Dendritic cell treated with granulocyte-macrophage colony-stimulating factor and Interleukin-4, amounts not matched to agents 40 ng/mL and 50 ng/mL, for 4 days (primary cell): ENCODE data around the gene DNAAF2.
"Not testable (repeated sequence)": the region's sequence is repeated elsewhere in the genome, so short reads cannot be mapped to it uniquely, and the experiment has no call there.

ENCODE experiments used
- H3K27ac Mint-ChIP-seq: one replicate; pipeline ENCODE4 v1.8.0; 2022; ENCODE audit warnings: mild to moderate bottlenecking, mixed read lengths
- H3K27me3 Mint-ChIP-seq: one replicate; pipeline ENCODE4 v1.8.0; 2022; ENCODE audit warnings: mild to moderate bottlenecking, mixed read lengths
- H3K36me3 Mint-ChIP-seq: one replicate; pipeline ENCODE4 v1.8.0; 2022; ENCODE audit warnings: low read depth, mixed read lengths
- H3K4me1 Mint-ChIP-seq: one replicate; pipeline ENCODE4 v1.8.0; 2022; ENCODE audit warnings: low read depth, mixed read lengths
- H3K4me3 Mint-ChIP-seq: one replicate; pipeline ENCODE4 v1.8.0; 2022; ENCODE audit warnings: mild to moderate bottlenecking, moderate library complexity, mixed read lengths
- H3K9me3 Mint-ChIP-seq: one replicate; pipeline ENCODE4 v1.8.0; 2022; ENCODE audit warnings: mixed read lengths
- intact Hi-C: fragments of 100-400 bp; cut with micrococcal nuclease; formaldehyde crosslinking; loops from one replicate; pipeline ENCODE4 v1.15.0; 2022

Gene DNAAF2

DNA sequence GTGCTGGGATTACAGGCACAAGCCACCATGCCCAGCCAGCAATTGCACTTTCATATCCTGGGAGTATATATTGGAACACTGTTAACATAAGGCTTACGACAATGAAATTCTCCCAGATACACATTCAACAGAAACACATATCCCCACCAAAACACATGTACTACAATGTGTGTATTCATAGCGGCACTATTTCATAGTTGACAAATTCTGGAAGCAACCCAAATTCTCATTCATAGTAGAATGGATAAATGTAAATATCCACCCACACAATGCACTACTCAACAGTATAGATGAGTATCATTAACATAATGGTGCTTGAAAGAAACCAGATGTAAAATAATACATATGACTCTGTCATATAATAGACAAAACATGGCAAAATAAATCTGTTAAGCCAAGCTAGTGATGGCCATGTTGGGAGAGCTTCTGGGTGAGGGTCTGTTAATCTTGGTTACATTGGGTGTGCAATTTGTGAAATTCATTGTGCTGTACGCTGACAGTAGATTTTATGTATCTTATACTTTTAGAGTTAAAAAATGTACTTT, 2.6 kb upstream of the DNAAF2 start:
- Mint-ChIP-seq H3K9me3 (no peaks in the 10 kb centered on the region), H3K4me1 (peaks cover 40% of the 10 kb centered on the region), H3K36me3 (peaks cover 58% of the 10 kb centered on the region), H3K27me3 (no peaks in the 10 kb centered on the region), H3K4me3 (no peak overlapping the region), H3K27ac (peak overlapping the region; percentile 8)
- intact Hi-C loops: loop anchor here (5.0 to 10.0 kb wide), 2 partner anchors 50 to 597 kb away; partner anchors contain the start of genes POLE2 and SOS2

DNA sequence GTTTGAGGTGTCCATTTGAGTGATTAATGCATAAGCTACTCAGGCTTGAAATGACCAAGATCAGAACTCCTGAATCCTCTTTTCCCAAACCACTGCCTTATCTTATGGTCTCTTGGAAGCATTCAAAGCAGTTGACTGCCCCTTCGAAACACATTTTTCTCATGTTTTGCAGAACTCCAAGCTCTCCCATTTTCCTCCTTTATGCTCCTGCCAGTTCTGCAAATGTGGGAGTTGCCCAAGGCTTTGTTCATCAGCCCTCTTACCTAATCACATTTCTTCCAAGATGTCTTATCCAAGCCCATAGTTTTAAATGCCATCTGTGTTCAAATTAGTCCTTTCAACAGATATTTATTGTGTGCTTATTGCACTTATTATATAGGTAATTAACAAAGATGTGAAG, 1.8 kb upstream of the DNAAF2 start:
- Mint-ChIP-seq H3K9me3 (no peaks in the 10 kb centered on the region), H3K4me1 (peaks cover 34% of the 10 kb centered on the region), H3K27me3 (no peaks in the 10 kb centered on the region), H3K36me3 (peaks cover 51% of the 10 kb centered on the region), H3K4me3 (no peak overlapping the region), H3K27ac (peak overlapping the region; percentile 8)
- intact Hi-C loops: loop anchor here (5.0 to 10.0 kb wide), 2 partner anchors 50 to 598 kb away; partner anchors contain the start of genes POLE2 and SOS2

DNA sequence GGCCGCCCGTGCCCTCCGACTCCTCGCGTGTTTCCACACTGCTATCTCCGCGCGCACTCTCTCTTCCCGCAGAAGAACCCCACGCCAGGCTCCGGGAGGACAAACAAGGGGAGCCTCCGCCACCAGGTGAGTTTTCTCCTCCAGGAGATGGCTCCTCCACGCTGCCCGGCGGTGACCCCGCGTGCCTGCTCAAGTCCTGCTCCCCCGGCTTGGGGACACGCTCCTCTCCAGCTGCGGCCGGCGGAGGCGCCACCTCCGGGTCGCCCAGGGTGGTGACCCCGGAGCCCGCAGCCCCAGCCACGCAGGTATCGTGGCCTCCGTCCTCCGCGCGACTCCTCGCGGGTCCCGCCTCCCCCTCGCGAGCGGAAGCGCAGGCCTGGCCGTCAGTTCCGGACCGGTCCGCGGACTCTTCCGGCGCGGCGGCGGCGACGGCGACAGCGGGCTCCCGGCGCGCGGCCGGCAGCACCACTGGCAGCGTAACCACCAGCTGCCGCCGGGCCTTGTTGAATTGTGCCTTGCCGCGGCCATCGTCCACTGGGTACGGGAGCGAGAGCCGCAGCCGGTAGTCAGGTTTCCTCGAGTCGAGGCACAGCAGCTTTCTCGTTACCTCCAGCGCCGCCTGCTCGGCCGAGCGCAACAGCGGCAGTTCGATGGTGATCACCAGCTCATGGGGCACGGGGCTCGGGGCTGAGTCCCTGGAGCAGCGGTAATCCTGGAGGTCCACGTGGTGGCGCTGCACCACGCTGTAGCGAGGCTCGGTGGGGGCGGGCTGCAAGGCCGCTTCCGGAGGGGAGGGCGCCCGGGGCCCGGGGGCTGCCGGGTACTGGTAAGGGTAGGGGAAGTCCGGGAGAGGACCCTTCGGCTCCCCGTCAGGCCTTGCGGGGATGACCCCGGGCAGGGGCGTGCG, 1.2 kb downstream of the DNAAF2 start:
- Mint-ChIP-seq H3K27me3 (no peaks in the 10 kb centered on the region), H3K36me3 (peaks cover 58% of the 10 kb centered on the region), H3K4me3 (peak overlapping the region; percentile 94), H3K4me1 (peaks cover 40% of the 10 kb centered on the region), H3K27ac (peak overlapping the region; percentile 87), H3K9me3 (no peaks in the 10 kb centered on the region)
- intact Hi-C loops: loop anchor here (1.0 to 10.0 kb wide), 4 partner anchors 13 to 601 kb away; partner anchors contain the start of genes MGAT2, RPL36AL and SOS2

DNA sequence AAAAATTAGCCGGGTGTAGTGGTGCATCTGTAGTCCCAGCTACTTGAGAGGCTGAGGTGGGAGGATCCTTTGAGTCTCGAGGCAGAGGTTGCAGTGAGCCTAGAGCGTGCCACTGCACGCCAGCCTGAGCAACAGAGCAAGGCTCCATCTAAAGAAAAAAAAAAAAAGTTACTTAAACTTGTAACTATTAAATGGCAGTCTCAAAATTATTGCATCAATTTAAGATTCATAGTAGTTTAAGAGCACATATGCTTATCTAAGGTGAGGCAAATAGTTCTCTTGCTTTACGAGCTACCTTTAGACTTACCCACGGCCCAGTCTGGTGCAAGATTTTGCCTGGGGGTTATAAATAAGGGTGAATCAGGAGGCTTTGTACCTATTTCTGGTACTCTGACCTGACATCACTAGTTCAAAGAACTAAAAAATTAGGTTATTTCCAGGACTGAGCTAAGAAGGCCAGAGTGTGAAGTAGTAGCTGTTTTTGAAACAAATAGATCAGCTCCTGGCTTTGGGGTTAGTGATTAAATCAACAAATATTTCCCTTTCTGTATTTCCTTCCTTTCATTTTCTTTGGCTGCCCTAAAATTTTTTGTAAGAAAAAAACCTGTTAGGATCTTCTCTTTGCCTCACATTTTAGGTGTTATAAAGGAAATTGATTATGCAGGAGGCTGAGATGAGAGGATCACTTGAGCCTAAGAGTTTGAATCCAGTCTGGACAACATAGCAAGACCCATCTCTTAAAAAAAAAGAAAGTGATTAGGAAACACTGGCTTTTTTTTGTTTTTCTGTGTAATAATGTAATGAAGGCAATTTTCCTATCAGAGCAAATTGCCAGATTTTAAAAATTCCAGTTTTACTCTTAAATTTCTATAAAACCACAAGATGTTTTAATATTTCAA, 10.9 kb downstream of the DNAAF2 start:
- Mint-ChIP-seq H3K4me3 (peak overlapping the region; percentile 9), H3K36me3 (peaks cover 58% of the 10 kb centered on the region), H3K27me3 (no peaks in the 10 kb centered on the region), H3K9me3 (no peaks in the 10 kb centered on the region), H3K4me1 (peaks cover 11% of the 10 kb centered on the region), H3K27ac (no peak overlapping the region)
- intact Hi-C loops: no loop called here

DNA sequence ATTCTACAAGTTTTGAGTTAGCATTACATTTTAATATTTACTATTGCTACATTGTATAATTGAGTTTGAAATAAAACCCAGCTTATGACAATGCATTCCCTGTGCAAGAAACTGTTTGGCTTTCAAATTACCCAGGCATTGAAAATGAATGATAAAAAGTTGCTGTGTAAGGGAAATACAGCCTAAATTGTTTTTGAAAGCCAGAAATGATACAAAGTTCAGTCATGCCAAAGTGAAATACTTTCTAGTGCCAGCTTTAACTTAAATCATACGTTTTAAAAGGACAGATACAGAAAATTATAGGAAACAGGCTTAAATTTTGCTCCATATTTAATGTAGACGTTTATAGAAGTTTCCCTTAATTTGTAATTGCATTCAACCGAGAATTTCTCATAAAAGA, 11.7 kb downstream of the DNAAF2 start:
- H3K9me3 Mint-ChIP-seq: no peaks in the 10 kb centered on the region
- no peak overlapping the region for H3K4me3 Mint-ChIP-seq
- peaks cover 18% of the 10 kb centered on the region for H3K4me1 Mint-ChIP-seq

DNA sequence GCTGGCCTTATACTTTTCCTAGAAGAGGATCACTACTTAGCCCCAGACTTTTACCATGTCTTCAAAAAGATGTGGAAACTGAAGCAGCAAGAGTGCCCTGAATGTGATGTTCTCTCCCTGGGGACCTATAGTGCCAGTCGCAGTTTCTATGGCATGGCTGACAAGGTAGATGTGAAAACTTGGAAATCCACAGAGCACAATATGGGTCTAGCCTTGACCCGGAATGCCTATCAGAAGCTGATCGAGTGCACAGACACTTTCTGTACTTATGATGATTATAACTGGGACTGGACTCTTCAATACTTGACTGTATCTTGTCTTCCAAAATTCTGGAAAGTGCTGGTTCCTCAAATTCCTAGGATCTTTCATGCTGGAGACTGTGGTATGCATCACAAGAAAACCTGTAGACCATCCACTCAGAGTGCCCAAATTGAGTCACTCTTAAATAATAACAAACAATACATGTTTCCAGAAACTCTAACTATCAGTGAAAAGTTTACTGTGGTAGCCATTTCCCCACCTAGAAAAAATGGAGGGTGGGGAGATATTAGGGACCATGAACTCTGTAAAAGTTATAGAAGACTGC, 12.9 kb downstream of the DNAAF2 start:
- intact Hi-C loops: no loop called here
- Mint-ChIP-seq H3K4me1 (peaks cover 27% of the 10 kb centered on the region), H3K9me3 (no peaks in the 10 kb centered on the region), H3K27ac (peak overlapping the region; percentile 100), H3K27me3 (no peaks in the 10 kb centered on the region), H3K36me3 (peaks cover 70% of the 10 kb centered on the region), H3K4me3 (peak overlapping the region; percentile 99)

More for the DNA sequence above, 11.7 kb downstream of the DNAAF2 start:
- Mint-ChIP-seq H3K27ac (no peak overlapping the region), H3K27me3 (no peaks in the 10 kb centered on the region), H3K36me3 (peaks cover 61% of the 10 kb centered on the region)
- intact Hi-C loops: no loop called here

DNA sequence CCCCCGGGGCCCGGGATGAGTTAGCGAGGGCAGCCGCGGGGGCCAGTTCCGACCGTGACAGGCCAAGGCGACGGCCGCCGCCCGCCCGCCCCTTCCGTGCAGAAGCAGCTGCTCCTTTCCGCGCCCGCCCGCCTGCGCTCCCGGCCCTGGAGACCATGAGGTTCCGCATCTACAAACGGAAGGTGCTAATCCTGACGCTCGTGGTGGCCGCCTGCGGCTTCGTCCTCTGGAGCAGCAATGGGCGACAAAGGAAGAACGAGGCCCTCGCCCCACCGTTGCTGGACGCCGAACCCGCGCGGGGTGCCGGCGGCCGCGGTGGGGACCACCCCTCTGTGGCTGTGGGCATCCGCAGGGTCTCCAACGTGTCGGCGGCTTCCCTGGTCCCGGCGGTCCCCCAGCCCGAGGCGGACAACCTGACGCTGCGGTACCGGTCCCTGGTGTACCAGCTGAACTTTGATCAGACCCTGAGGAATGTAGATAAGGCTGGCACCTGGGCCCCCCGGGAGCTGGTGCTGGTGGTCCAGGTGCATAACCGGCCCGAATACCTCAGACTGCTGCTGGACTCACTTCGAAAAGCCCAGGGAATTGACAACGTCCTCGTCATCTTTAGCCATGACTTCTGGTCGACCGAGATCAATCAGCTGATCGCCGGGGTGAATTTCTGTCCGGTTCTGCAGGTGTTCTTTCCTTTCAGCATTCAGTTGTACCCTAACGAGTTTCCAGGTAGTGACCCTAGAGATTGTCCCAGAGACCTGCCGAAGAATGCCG, 13.7 kb downstream of the DNAAF2 start:
- H3K36me3 Mint-ChIP-seq: peaks cover 73% of the 10 kb centered on the region
- intact Hi-C loops: loop anchor here (2.0 kb wide), 1 partner anchor 14 kb away; the partner anchor contains the start of gene DNAAF2
- H3K9me3 Mint-ChIP-seq: no peaks in the 10 kb centered on the region
- H3K27ac Mint-ChIP-seq: peak overlapping the region; percentile 100
- no peaks in the 10 kb centered on the region for H3K27me3 Mint-ChIP-seq
- peak overlapping the region; percentile 99 for H3K4me3 Mint-ChIP-seq
- H3K4me1 Mint-ChIP-seq: peaks cover 27% of the 10 kb centered on the region

DNA sequence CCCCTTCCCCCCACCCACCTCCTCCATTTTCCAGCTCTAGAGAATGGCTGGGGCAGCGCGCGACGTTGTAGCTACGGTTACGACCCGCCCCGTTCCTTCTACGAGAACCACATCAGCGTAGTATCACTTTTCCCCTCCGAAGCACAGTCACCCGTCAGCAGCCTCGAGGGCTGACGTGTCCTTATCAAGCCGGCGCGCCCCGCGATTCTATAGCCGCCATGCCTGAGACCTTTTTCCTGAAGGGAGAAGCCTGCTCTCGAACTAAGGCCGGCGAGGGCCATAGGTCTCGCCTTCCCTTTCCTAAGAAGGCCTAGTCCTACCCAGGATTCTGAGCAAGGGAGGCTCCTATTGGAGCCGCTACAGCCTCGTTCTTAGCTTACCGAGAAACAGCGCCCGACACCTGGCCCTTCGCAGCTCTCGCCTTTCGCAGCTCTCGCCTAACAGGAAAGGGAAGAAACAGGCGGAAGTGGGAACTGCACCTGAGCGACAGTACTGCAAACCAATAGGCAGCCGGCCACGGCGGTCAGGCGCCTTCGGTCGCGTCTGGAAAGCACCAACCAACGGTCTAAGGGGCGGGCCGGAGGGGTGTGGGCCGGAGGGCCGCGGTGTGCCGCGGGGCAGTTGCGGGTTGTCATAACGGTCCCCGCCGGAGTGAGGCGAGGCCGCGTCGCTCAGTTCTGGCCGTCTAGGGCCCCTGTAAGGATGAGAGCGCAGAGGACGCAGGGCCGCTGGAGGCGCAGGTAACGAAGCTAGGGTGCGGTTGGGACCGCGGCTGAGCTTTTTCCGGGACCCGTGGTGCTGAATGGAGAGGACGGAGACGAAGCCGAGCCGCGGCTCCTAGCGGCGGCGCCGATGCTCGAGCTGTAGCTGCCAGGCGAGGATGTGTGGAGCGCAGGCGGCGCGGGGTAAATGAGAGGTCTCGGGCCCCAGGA, 14.6 kb downstream of the DNAAF2 start, which contains the start of the genes MGAT2 and RPL36AL:
MGAT2 (plus strand) TSS at position 618 of the 932 bp plus-strand sequence. CDS start 470 bp downstream, outside the sequence.
RPL36AL (minus strand) TSS at position 445 of the 932 bp plus-strand sequence. CDS start 1,522 bp downstream, outside the sequence.
- Mint-ChIP-seq H3K9me3 (no peaks in the 10 kb centered on the region), H3K36me3 (peaks cover 72% of the 10 kb centered on the region), H3K4me1 (peaks cover 27% of the 10 kb centered on the region), H3K4me3 (peak within 1 kb of the TSS; percentile 99), H3K27ac (peak within 1 kb of the TSS; percentile 100), H3K27me3 (no peaks in the 10 kb centered on the region)
- intact Hi-C loops: loop anchor here (1.0 to 2.0 kb wide), 2 partner anchors 14 to 21 kb away; partner anchors contain the start of gene DNAAF2

DNA sequence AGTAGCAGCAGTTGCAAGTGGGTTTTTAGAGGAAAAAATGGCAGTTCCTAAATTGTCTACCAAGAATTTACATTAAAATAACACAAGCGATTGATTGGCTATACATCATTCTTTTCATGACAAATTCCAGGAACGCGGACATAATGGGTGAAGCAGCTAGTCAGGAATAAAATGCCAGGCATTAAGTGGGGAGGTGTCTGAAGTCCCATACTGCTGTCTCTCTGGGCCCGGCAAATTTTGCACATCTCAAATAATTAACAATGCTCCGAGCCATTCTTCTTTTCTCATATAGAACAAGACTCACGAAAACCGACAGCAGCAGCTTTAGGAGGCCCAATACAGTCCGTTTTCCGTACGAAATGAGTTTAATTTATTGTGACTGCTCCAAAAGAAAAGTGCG, 15.3 kb downstream of the DNAAF2 start:
- H3K4me3 Mint-ChIP-seq: peak overlapping the region; percentile 99
- intact Hi-C loops: loop anchor here (1.0 to 2.0 kb wide), 2 partner anchors 15 to 20 kb away; partner anchors contain the start of gene DNAAF2
- no peaks in the 10 kb centered on the region for H3K27me3 Mint-ChIP-seq
- peaks cover 27% of the 10 kb centered on the region for H3K4me1 Mint-ChIP-seq
- H3K9me3 Mint-ChIP-seq: no peaks in the 10 kb centered on the region
- peaks cover 70% of the 10 kb centered on the region for H3K36me3 Mint-ChIP-seq
- peak overlapping the region; percentile 100 for H3K27ac Mint-ChIP-seq

DNA sequence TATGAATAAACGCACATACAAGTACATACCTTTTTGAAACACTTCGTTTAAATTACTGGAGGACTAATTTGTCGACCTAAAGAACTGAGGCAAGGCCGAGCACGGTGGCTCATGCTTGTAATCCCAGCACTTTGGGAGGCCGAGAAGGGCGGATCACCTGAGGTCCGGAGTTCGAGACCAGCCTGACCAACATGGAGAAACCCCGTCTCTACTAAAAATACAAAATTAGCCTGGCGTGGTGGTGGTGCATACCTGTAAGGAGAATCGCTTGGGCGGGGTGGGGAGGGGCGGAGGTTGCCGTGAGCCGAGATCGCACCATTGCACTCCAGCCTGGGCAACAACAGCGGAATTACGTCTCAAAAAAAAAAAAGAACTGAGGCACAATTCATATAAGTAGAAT, 15.8 kb downstream of the DNAAF2 start:
- peaks cover 27% of the 10 kb centered on the region for H3K4me1 Mint-ChIP-seq
- intact Hi-C loops: not testable (repeated sequence)
- peak overlapping the region; percentile 100 for H3K27ac Mint-ChIP-seq

DNA sequence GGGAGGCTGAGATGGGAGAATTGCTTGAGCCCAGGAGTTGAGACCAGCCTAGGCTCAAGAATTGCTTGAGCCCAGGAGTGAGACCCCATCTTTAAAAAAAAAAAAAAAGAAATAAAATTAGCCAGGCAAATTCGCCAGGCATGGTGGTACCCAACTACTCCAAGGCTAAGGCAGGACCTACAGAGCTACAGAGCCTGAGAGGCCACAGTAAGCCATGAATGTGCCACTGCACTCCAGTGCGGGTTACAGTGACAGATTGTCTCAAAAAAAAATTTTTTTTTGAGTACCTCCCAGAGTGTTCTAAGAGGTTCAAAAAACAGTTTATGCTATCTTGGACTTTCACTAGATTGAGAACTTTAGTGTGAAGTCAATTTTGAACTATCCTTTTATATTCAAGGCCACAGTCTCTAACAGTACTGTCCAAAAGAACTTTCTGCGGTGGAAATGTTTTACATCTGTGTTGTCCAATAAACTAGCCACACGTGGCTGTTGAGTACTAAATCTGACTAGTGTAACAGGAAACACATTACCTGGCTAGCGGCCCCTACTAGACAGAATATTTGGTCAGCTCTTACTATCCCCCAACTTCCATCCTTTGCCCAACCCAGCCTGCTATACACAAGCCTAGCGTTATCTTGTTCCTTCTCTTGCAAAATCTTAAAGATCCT, 17.1 kb downstream of the DNAAF2 start:
- H3K36me3 Mint-ChIP-seq: peaks cover 79% of the 10 kb centered on the region
- H3K9me3 Mint-ChIP-seq: no peaks in the 10 kb centered on the region
- H3K27me3 Mint-ChIP-seq: no peaks in the 10 kb centered on the region
- peaks cover 27% of the 10 kb centered on the region for H3K4me1 Mint-ChIP-seq
- intact Hi-C loops: no loop called here
- no peak overlapping the region for H3K4me3 Mint-ChIP-seq
- H3K27ac Mint-ChIP-seq: no peak overlapping the region

More for the DNA sequence above, 15.8 kb downstream of the DNAAF2 start:
- peak overlapping the region; percentile 99 for H3K4me3 Mint-ChIP-seq
- not testable (repeated sequence) for H3K27me3 Mint-ChIP-seq, H3K9me3 Mint-ChIP-seq
- H3K36me3 Mint-ChIP-seq: peaks cover 70% of the 10 kb centered on the region
